WTC11 (cell line): ENCODE results near the gene HDGFL2. TPM values are rescaled to one million over a fixed set of nuclear protein-coding genes. Genes with fewer than 3 reads are reported as not detected.

Experiments used
- ATAC-seq: fragments of 200-7000 bp; cut with Tn5 transposase; 2 replicates; pipeline ENCODE4 v1.10.0; 2021; ENCODE audit warnings: mild to moderate bottlenecking, moderate library complexity
- CTCF ChIA-PET: fragments of 300-600 bp; sonication (Branson Sonifier 250); formaldehyde crosslinking; loops from one replicate; lab custom pipeline; 2021; ENCODE audit warnings: antibody characterized with exemption; lab: Charles Lee
- POLR2A ChIA-PET: fragments of 350-600 bp; sonication (Branson Sonifier 250); formaldehyde crosslinking; loops from one replicate; lab custom pipeline; 2021; ENCODE audit warnings: antibody characterized with exemption; lab: Charles Lee
- DNase-seq: peaks from one replicate; pipeline ENCODE4 v3.0.0; 2021; ENCODE audit warnings: low spot score
- H3K27ac Mint-ChIP-seq: 2 replicates; pipeline ENCODE4 v1.8.0; 2021; ENCODE audit warnings: mixed read lengths
- H3K27me3 Mint-ChIP-seq: 2 replicates; pipeline ENCODE4 v1.8.0; 2021; ENCODE audit warnings: low read depth, mild to moderate bottlenecking, moderate library complexity, mixed read lengths
- H3K36me3 Mint-ChIP-seq: 2 replicates; pipeline ENCODE4 v1.8.0; 2021; ENCODE audit warnings: mixed read lengths
- H3K4me1 Mint-ChIP-seq: 2 replicates; pipeline ENCODE4 v1.8.0; 2022; ENCODE audit warnings: mixed read lengths
- H3K4me3 Mint-ChIP-seq: 2 replicates; pipeline ENCODE4 v1.8.0; 2021; ENCODE audit warnings: mild to moderate bottlenecking, moderate library complexity, mixed read lengths
- H3K9me3 Mint-ChIP-seq: 2 replicates; pipeline ENCODE4 v1.8.0; 2021; ENCODE audit warnings: mixed read lengths
- ATF2 ChIP-seq: sonication (generic); formaldehyde crosslinking; IDR thresholded peaks from 2 replicates; pipeline ENCODE4 v1.8.1; 2022; ENCODE audit warnings: low read depth, missing genetic modification reagents, borderline replicate concordance
- ATF6 ChIP-seq: sonication (generic); formaldehyde crosslinking; IDR thresholded peaks from 2 replicates; pipeline ENCODE4 v1.8.1; 2023; ENCODE audit warnings: mild to moderate bottlenecking, missing genetic modification reagents
- CDX4 ChIP-seq: fragments of 250-450 bp; sonication (Bioruptor Pico); IDR thresholded peaks from 2 replicates; pipeline ENCODE4 v1.9.0; 2021; ENCODE audit warnings: moderate library complexity, mild to moderate bottlenecking, inconsistent platforms, borderline replicate concordance
- CREB1 ChIP-seq: sonication (generic); formaldehyde crosslinking; IDR thresholded peaks from 2 replicates; pipeline ENCODE4 v1.8.0; 2023; ENCODE audit warnings: mild to moderate bottlenecking, missing genetic modification reagents
- E2F5 ChIP-seq: sonication (generic); formaldehyde crosslinking; IDR thresholded peaks from 2 replicates; pipeline ENCODE4 v1.8.1; 2022; ENCODE audit warnings: mild to moderate bottlenecking, moderate library complexity, missing genetic modification reagents
- ETV6 ChIP-seq: sonication (generic); formaldehyde crosslinking; IDR thresholded peaks from 2 replicates; pipeline ENCODE4 v1.8.1; 2022; ENCODE audit warnings: mild to moderate bottlenecking, missing genetic modification reagents
- FOXP4 ChIP-seq: sonication (generic); formaldehyde crosslinking; IDR thresholded peaks from 2 replicates; pipeline ENCODE4 v1.8.0; 2022; ENCODE audit warnings: mild to moderate bottlenecking, missing genetic modification reagents
- GRHL2 ChIP-seq: fragments of 250-450 bp; sonication (Bioruptor Pico); IDR thresholded peaks from 2 replicates; pipeline ENCODE4 v1.8.0; 2022; ENCODE audit warnings: mild to moderate bottlenecking, moderate library complexity; ENCODE audit not compliant: insufficient replicate concordance, severe bottlenecking
- HMGA2 ChIP-seq: fragments of 250-450 bp; sonication (Bioruptor Pico); IDR thresholded peaks from 2 replicates; pipeline ENCODE4 v1.4.0; 2021; ENCODE audit warnings: mild to moderate bottlenecking, moderate library complexity
- NFYB ChIP-seq: sonication (generic); formaldehyde crosslinking; conservative IDR thresholded peaks from 2 replicates; pipeline ENCODE4 v1.8.0; 2022; ENCODE audit warnings: low read depth, missing genetic modification reagents
- PREB ChIP-seq: sonication (generic); formaldehyde crosslinking; IDR thresholded peaks from 2 replicates; pipeline ENCODE4 v1.8.1; 2022; ENCODE audit warnings: mild to moderate bottlenecking, missing genetic modification reagents, moderate library complexity, borderline replicate concordance
- SOX15 ChIP-seq: fragments of 250-450 bp; sonication (Bioruptor Pico); IDR thresholded peaks from 2 replicates; pipeline ENCODE4 v1.9.0; 2021; ENCODE audit warnings: mild to moderate bottlenecking
- TEAD1 ChIP-seq: sonication (generic); formaldehyde crosslinking; IDR thresholded peaks from 2 replicates; pipeline ENCODE4 v1.8.0; 2022; ENCODE audit warnings: mild to moderate bottlenecking, missing genetic modification reagents
- ZNF138 ChIP-seq: sonication (generic); formaldehyde crosslinking; conservative IDR thresholded peaks from 2 replicates; pipeline ENCODE4 v1.8.1; 2022; ENCODE audit warnings: mild to moderate bottlenecking, moderate library complexity, missing genetic modification reagents
- ZNF263 ChIP-seq: sonication (generic); formaldehyde crosslinking; IDR thresholded peaks from 2 replicates; pipeline ENCODE4 v1.8.1; 2022; ENCODE audit warnings: low read depth, mild to moderate bottlenecking, moderate library complexity, missing genetic modification reagents
- ZNF423 ChIP-seq: fragments of 250-450 bp; sonication (Bioruptor Pico); IDR thresholded peaks from 2 replicates; pipeline ENCODE4 v2.1.2; 2022; ENCODE audit warnings: mild to moderate bottlenecking, moderate library complexity
- ZNF671 ChIP-seq: fragments of 250-450 bp; sonication (Bioruptor Pico); IDR thresholded peaks from 2 replicates; pipeline ENCODE4 v1.8.0; 2021; ENCODE audit warnings: mild to moderate bottlenecking
- ZSCAN18 ChIP-seq: fragments of 250-450 bp; sonication (Bioruptor Pico); IDR thresholded peaks from 2 replicates; pipeline ENCODE4 v2.1.2; 2022; ENCODE audit warnings: mild to moderate bottlenecking, moderate library complexity
- total RNA-seq: library from RNA; stranded (reverse); gene quantifications from 3 replicates; pipeline ENCODE4 v1.2.3, GENCODE V29; 2021

Gene HDGFL2
- total RNA-seq, 1 experiment from 2014 or later, result 115 TPM

- Mint-ChIP-seq H3K4me3 (no peak overlapping the region), H3K36me3 (peaks cover 88% of the 10 kb centered on the region), H3K27me3 (no peaks in the 10 kb centered on the region), H3K9me3 (no peaks in the 10 kb centered on the region), H3K27ac (no peak overlapping the region), H3K4me1 (no peaks in the 10 kb centered on the region)
- no peak for DNase-seq
- ATAC-seq, result no peak
- ChIA-PET CTCF (no interaction called here), POLR2A (no interaction called here)
- no peak for TF ChIP-seq ZNF671 (CRISPR knock-in tag)
- no peak for TF ChIP-seq CDX4 (CRISPR knock-in tag)
- TF ChIP-seq FOXP4 (CRISPR knock-in tag), result no peak
- no peak for TF ChIP-seq ATF2 (CRISPR knock-in tag)
- TF ChIP-seq ETV6, result no peak
- no peak for TF ChIP-seq ZNF138
- no peak for TF ChIP-seq GRHL2
- TF ChIP-seq ZSCAN18 (CRISPR knock-in tag), result no peak
- no peak for TF ChIP-seq TEAD1 (CRISPR knock-in tag)
- no peak for TF ChIP-seq PREB (CRISPR knock-in tag)
- TF ChIP-seq SOX15, result no peak
- no peak for TF ChIP-seq ZNF263 (CRISPR knock-in tag)
- TF ChIP-seq ATF6, result no peak
- no peak for TF ChIP-seq CREB1 (CRISPR knock-in tag)
- no peak for TF ChIP-seq NFYB (CRISPR knock-in tag)
- no peak for TF ChIP-seq E2F5
- TF ChIP-seq ZNF423 (CRISPR knock-in tag), result no peak
- no peak for TF ChIP-seq HMGA2 (CRISPR knock-in tag)
Measured at GRCh38 chr19:4432918-4433506, 39.1 kb upstream of the HDGFL2 start.
